VCaP (cell line): ENCODE measurements around the gene SLC7A4.

Experiments
- H3K27ac ChIP-seq: fragments of 450-650 bp; 2 replicates; pipeline ENCODE4 v1.5.1; 2017
- CTCF ChIP-seq: fragments of 450-650 bp; conservative IDR thresholded peaks from 2 replicates; pipeline ENCODE4 v1.5.1; 2017; ENCODE audit warnings: mild to moderate bottlenecking, moderate library complexity

Gene SLC7A4

GRCh38 chr22:20990184-20991180 lies 41.9 kb downstream of the SLC7A4 start:
- no peak overlapping the region for H3K27ac ChIP-seq

GRCh38 chr22:20989323-20990138 lies 42.8 kb downstream of the SLC7A4 start:
- H3K27ac ChIP-seq, result no peak overlapping the region
- no peak for TF ChIP-seq CTCF

More at GRCh38 chr22:20990184-20991180, 41.9 kb downstream of the SLC7A4 start:
- TF ChIP-seq CTCF, result no peak

- H3K27ac ChIP-seq, result no peak overlapping the region
- TF ChIP-seq CTCF, result no peak
These were observed 43.6 kb downstream of the SLC7A4 start for GRCh38 chr22:20988573-20989322.

GRCh38 chr22:20987375-20987774 lies 45.0 kb downstream of the SLC7A4 start:
- no peak overlapping the region for H3K27ac ChIP-seq
- no peak for TF ChIP-seq CTCF

- no peak for TF ChIP-seq CTCF
- H3K27ac ChIP-seq, result no peak overlapping the region
These were observed 46.0 kb downstream of the SLC7A4 start for GRCh38 chr22:20986365-20986764.

GRCh38 chr22:20985720-20986119 lies 46.6 kb downstream of the SLC7A4 start:
- no peak for TF ChIP-seq CTCF
- H3K27ac ChIP-seq, result no peak overlapping the region
